GM18507 (cell line): ENCODE measurements around the gene ZC3H4.
A peak's percentile ranks its signal among the peaks of the same experiment; 100 is the strongest.

Source experiments
- DNase-seq: peaks from one replicate; pipeline ENCODE4 v3.0.0; 2011; ENCODE audit warnings: low read depth; ENCODE audit not compliant: insufficient read length; ENCODE audit errors: extremely low spot score
- FAIRE-seq: peaks from 2 replicates; lab custom pipeline; 2011; peaks lifted over from hg19 to GRCh38; lab: Jason Lieb, UNC

ZC3H4 gene

GRCh38 chr19:47135156-47135555 lies 21.6 kb upstream of the ZC3H4 start:
- DNase-seq (no peak), FAIRE-seq (no peak)

GRCh38 chr19:47134545-47134944 lies 21.0 kb upstream of the ZC3H4 start:
- DNase-seq (no peak), FAIRE-seq (no peak)

- no peak for FAIRE-seq
- DNase-seq = no peak
Observed at GRCh38 chr19:47133021-47133471, 19.5 kb upstream of the ZC3H4 start.

GRCh38 chr19:47132194-47132852 lies 18.7 kb upstream of the ZC3H4 start:
- no peak for DNase-seq
- no peak for FAIRE-seq

- DNase-seq (peak; percentile 99), FAIRE-seq (peak; percentile 99)
Observed at GRCh38 chr19:47130589-47131227, 17.1 kb upstream of the ZC3H4 start, which contains the start of gene SAE1. SAE1 (plus strand) TSS chr19:47130835; CDS start chr19:47130931, 96 bp downstream.

GRCh38 chr19:47130120-47130588 lies 16.6 kb upstream of the ZC3H4 start:
- FAIRE-seq (no peak), DNase-seq (no peak)

GRCh38 chr19:47129579-47129978 lies 16.0 kb upstream of the ZC3H4 start:
- FAIRE-seq (no peak), DNase-seq (no peak)

- FAIRE-seq = no peak
- DNase-seq = no peak
Observed at GRCh38 chr19:47125669-47125938, 12.0 kb upstream of the ZC3H4 start.

- DNase-seq = peak; percentile 37
- peak; percentile 93 for FAIRE-seq
Observed at GRCh38 chr19:47124937-47125668, 11.5 kb upstream of the ZC3H4 start.

GRCh38 chr19:47123406-47123805 lies 9.8 kb upstream of the ZC3H4 start:
- FAIRE-seq = no peak
- DNase-seq = no peak

- DNase-seq (no peak), FAIRE-seq (no peak)
Observed at GRCh38 chr19:47122359-47123335, 9.1 kb upstream of the ZC3H4 start.

- no peak for DNase-seq
Observed at GRCh38 chr19:47120470-47121067, 7.0 kb upstream of the ZC3H4 start.

GRCh38 chr19:47113850-47114651 lies 475 bp upstream of the ZC3H4 start:
- no peak for DNase-seq
- no peak for FAIRE-seq

More at GRCh38 chr19:47120470-47121067, 7.0 kb upstream of the ZC3H4 start:
- no peak for FAIRE-seq

- DNase-seq (peak; percentile 39), FAIRE-seq (peak; percentile 82)
Observed at GRCh38 chr19:47112166-47112996, 1.2 kb downstream of the ZC3H4 start.

- DNase-seq (no peak), FAIRE-seq (no peak)
Observed at GRCh38 chr19:47111682-47112165, 1.9 kb downstream of the ZC3H4 start.

GRCh38 chr19:47111006-47111621 lies 2.5 kb downstream of the ZC3H4 start:
- no peak for DNase-seq
- peak; percentile 36 for FAIRE-seq

- FAIRE-seq (no peak), DNase-seq (no peak)
Observed at GRCh38 chr19:47110521-47111005, 3.0 kb downstream of the ZC3H4 start.
